Raji (cell line): ENCODE results near the gene TPH2.

Experiments used
- POLR2A ChIP-seq: IDR thresholded peaks from 2 replicates; pipeline ENCODE4 v1.6.1; 2011; ENCODE audit warnings: low read depth, low read length, control low read depth; ENCODE audit not compliant: insufficient read depth

The TPH2 gene

GRCh38 chr12:72057330-72057914, 118.8 kb downstream of the TPH2 start:
- no peak for TF ChIP-seq POLR2A

- TF ChIP-seq POLR2A = no peak
Measured at GRCh38 chr12:72063073-72063472, 124.4 kb downstream of the TPH2 start.

DNA sequence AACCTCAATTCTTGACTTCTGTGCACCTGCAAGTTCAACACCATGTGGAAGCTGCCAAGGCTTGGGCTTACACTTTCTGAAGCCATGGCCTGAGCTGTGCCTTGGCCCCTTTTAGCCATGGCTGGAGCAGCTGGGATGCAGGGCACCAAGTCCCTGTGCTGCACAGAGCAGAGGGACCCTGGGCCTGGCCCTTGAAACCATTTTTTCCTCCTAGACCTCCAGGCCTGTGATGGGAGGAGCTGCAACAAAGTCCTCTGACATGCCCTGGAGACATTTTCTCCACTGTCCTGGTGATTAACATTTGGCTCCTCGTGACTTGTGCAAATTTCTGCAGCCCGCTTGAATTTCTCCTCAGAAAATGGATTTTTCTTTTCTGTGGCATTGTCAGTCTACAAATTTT, 132.4 kb downstream of the TPH2 start:
- no peak for TF ChIP-seq POLR2A

DNA sequence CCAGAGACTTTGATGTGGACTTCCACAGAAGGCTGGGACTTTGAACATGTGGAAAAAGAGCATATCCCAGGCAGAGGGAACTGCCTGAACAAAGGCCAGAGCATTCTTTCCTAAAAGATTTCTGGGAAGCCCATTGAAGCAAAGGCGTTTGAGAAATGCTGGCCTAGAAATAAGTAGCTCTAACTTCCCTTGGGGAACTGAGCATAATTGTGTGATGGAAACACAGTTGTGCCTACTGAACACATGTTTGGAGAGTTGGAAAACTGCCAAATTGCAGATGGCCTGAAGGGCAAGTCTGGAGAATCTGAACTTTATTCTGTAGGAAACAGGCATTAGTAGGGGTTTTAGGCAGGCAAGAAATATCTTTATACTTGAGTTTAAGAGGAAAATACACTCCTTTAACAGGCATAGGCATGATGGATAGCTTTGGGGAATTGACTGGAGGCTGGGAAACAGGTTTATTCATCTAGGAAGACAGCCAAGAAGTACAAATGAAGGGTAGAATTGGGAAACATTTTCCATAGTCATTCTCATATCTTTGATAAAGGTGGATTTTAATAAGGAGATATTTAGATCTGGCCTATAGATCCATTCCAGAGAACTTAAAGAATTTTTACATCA, 134.1 kb downstream of the TPH2 start:
- no peak for TF ChIP-seq POLR2A

GRCh38 chr12:72074065-72074464, 135.4 kb downstream of the TPH2 start:
- TF ChIP-seq POLR2A = no peak

- no peak for TF ChIP-seq POLR2A
Measured at GRCh38 chr12:72074956-72075355, 136.3 kb downstream of the TPH2 start.

DNA sequence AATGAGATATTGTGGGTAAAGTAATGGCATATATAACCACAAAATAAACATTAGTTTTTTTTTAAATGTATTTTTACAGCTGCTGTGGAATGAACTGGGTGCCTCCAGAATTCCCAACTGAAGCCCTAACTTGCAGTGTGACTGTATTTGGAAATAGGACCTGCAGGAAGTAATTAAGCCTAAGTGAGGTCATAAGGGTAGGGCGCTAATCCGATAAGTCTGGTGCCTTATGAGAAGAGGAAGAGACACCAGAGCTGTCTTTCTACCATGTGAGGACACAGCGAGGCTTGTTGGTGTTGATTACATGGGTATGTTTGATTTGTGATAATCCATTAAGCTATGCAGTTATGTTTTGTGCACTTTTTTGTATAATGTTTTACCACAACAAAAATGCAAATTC, 136.8 kb downstream of the TPH2 start:
- TF ChIP-seq POLR2A = no peak

GRCh38 chr12:72075891-72076557, 137.4 kb downstream of the TPH2 start:
- TF ChIP-seq POLR2A = no peak

GRCh38 chr12:72076558-72076915, 137.9 kb downstream of the TPH2 start:
- no peak for TF ChIP-seq POLR2A

GRCh38 chr12:72077111-72077820, 138.6 kb downstream of the TPH2 start:
- no peak for TF ChIP-seq POLR2A

DNA sequence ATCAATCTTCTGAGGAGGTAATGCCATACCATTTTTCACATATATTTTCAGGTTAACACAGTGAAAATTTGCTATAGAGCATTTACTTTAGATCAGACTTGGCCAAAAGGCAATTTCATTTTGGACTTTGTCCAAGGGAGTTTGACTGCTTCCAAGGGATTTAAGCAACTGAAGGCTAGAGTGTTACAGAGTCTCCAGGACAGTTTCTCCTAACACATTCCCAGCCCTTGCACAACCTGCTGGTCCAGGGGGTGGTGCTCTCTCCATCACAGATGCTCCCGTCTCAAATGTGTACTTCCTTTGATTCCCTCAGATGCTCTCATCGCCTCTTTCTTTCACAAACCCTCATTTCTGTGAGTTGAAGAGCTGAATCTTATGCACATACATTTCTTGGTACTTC, 143.1 kb downstream of the TPH2 start:
- no peak for TF ChIP-seq POLR2A
